ENCODE measurements around the gene FOXA1.
"Not testable (repeated sequence)": the region's sequence is repeated elsewhere in the genome, so short reads cannot be mapped to it uniquely, and the experiment has no call there.

FOXA1 gene

DNA sequence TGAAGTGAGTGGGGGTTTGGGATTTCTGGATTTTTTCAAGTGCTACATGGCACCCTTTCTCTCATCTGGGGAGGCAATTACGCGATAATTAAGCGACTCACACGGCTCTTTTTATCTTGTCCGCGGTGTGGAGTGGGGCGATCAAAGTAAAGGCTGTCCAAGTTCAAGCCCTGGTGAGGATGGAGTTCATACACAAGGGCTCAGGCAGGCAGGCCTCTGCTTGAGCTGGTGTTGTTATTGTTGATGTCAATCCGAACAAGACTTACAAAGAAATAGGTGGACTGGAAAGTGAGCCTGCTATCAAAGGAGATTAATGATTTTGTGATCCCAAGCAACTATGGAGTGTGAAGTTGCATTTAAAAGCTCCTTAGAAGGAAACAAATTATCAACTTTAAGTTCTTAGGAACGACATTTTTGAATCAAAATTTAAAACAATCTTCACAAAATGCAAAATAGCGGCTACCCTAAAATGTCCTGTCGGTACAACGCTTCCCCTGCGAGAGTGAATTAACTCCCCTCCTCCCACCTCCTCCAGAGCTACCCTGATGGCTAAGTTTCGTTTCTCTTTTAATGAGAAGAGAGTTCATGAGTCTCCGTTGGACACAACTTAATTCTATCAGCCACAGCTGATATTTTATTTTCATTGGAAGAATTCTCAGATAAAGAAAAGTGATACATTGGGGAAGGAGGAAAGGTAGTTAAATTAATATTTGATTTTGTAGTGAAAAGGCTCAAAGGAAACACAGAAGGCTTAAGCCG, 5.9 kb downstream of the FOXA1 start:
- no peak for DNase-seq

DNA sequence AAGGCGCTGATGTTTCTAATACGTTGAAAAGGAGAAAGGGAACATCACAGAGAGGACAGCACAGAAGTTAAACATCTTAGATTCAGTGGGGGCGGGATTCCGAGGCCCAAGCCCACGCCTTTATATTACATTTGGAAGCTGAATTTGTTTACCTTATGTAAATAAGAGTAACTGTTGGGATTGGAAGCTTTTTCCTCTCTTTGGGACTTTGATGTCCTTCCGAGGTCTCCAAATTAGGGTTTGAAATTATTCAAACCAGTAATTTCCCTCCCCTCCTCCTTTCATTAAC, 6.4 kb downstream of the FOXA1 start:
- no peak for DNase-seq

DNA sequence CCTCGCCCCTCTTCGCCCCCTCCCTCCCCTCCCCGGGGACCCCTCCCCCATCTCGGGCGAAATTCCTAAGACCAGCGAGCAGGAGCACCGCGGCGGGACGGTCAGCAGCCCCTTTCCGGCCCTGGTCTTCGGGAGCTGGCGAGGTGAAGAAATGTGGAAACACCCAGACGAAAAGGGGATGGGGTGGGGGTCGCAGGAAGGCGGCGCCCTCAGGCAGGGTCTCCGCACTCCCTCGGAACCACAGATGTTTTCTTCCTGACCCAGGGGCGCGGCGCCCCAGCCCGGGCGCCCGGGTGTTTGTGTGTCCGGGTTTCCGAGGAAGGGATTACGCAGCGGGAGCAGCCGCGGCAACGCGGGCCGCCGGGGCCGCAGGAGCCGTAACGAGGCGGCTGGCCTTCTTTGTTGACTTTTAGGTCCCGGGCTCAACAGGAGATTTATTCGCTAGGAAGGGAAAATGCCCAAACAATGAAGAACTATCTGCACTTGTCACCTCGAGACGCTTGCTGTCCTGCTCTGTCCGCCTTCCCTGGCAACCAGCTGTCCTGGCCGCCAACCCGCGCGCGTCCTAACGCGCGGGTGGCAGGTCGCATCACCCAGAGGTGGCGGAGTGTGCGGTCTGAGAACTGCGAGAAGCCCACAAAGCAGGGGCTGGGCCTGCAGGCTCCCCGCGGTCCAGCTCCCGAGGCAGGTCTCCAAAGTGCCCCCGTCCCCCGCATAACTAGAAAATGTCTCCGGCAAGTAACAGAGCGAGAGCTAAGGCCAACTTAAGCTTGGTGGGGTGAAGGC, 7.0 kb downstream of the FOXA1 start:
- DNase-seq, result no peak

DNA sequence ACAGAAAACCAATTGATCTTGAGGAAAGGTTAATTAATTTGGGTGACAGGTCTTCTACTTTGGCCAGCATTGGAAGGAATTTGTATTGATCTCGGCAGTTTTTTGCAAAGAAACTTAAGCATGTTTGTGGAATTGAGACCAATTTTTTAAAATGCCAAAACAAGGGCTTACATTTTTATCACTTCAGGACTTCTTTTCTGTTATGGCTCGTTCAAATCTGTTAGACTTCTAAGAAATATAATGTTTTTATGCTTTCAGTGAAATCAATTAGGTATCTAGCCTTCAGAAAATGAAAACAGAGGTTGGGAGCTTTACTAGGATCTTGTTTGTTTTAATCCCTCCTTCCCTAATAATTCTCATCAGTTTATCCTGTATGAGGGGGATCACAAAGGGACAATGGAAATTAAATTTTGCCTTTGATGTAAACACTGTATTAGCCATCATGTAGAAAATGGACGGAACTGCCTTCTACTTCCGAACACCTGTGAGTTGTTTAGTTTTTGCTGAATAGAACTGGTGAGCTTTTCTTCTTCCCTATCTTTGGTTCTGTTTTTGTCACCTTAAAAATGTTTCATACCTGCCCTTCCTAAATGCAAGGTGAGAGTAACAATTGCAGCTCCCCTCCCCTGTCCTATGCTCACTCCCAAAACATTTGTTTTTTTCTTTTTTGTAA, 7.8 kb downstream of the FOXA1 start:
- no peak for DNase-seq

DNA sequence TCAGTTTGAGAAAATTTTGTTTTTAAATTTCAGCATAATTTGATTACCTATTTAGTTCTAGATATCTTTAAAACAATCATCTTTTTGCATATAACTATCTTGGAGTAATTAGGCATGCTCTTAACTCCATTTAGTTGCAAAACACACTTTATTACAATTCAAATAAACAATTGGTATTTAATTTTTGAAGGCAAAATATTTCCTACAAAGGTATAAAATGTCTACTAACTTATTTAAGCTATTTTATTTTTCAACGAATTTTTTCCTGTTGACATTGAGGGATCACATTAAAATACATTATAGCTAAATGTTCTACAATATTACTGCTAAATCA, 8.3 kb downstream of the FOXA1 start:
- no peak for DNase-seq

DNA sequence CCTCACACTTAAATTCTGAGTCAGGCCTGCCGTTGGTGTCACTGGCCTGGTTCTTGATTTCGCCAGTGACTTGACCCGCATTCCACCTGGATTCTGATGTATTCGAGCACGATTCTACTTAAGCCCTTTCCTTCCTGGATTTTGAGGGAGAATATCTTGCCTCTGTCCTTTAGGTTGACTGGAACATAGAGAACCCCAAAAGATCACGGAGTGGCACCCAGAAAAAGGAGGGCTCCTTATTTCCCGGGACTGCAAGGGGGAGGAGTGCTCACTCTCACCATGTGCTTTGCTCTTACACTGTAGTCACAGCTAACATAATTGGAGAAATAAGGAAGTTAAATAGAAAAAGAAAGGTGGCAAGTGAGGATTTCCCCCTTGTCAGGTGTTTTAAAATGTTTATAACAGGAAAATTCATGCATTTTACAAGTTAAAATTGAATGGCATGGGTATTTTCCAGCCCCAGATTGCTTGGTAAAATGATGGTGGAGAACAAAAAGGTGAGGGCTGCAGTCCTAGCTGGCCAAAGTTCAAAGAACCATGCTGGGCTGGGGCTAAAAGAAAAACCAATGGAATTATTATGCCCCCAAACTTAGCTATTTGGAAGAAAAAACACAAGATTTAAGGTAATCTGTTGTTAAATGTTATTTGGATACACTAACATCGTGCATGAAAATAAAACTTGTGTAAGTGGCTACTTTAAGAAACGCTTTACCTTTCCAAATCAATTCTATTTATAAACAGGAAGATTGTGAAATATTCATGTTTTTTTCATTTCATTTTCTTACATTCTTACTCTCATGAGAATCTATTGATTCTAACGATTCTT, 8.9 kb downstream of the FOXA1 start:
- DNase-seq, result no peak

DNA sequence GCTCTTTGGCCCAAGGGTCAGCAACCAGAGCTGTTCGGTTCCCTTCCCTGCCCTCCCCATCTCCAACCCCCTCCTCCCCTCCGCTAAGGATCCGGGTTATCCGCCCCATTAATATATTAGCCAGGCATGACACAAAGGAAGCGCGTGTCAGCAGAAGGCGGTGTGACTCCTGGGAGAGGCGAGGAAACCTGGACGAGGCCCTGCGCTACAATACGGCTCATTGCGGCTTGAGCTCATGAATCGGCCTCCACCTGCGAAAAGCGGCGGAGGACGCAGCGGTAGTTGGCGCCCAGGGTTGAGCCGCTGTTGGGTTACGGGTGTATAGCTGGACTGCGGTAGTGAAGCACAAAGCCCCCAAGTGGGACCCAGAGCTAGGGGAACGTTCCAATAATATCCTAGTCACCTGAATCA, 9.9 kb downstream of the FOXA1 start:
- no peak for DNase-seq

DNA sequence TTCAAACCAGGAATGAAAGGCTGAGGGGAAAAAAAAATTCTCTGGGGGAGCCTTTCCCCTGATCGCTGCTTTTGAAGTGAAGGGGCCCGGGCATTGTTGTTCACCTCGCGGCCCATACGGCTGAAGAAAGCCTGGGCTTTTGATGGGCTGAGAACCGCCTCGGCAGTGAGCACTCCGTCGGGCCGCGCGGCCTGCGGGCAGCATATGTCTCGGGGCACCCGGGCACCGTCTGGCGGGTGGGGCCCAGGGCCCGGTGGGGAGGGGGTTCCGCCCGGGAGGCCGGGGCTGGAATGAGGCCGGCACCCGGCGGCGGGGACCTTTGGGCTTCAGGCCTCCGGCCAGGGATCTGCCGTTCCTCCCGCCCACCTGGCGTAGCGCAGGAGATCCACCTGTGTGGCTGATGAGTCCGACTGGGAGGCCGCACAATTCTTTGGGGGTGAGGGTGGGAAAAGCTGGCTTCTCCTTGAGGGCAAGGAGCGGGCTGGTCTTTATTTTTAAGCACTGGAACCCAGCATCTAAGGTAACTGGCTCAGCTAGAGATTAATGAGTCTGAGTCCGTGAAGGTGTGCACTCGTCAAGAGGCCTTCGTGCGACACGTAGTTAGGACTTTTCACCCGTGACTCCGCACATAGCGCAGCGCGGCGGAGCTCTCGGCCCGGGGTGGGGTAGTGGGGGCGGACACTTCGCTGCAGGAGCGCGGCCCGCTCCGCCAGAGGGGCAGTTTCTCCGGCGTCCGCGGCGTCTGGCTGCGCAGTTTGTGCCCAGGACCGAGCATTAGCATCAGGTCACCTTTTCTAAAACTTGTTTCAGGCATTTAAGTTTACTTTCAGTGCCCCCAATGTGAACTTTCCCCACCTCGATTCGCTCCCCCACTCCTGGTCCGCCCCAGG, 10.6 kb downstream of the FOXA1 start:
- no peak for DNase-seq

DNA sequence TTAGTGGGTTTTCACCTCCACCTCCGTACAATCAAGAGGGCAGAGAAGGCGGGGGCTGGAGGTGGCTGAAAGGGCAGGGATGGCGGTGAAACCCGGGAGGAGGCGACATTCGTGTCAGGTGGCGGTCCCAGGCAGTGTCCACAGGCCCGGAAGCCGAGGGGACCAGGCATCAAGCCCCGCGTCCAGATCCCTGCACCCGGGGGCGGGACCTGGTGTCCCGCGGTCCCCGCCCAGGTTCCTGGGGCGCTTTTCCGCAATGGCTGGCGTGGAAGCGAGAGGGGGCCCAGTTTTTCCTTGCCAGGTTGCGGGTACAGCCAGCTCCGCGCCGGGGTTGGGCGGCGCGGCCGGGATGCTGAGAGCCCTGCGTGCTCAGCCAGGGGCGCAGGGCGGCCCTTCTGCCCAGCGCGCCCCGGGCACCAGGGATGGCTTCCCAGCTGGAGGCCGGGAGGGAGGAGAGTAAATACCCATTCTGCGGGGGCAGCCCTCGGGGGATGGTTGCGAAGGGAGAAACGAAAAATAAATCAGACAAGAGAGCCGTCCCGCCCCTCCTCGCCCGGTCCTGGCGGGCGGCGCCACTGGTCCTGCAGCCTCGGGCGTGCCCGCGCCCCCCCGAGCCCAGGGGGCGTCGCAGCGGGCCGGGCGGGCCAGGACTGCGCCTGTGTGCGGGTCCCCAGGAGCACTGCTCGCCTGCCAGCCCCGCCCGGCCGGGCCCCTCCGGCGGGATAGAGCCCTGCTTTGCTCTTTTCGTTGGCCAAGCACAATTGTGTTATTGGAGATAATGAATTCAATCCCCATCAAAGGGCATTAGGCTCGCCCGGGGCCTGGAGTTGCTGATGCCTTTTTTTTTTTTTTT, 11.5 kb downstream of the FOXA1 start:
- no peak for DNase-seq

DNA sequence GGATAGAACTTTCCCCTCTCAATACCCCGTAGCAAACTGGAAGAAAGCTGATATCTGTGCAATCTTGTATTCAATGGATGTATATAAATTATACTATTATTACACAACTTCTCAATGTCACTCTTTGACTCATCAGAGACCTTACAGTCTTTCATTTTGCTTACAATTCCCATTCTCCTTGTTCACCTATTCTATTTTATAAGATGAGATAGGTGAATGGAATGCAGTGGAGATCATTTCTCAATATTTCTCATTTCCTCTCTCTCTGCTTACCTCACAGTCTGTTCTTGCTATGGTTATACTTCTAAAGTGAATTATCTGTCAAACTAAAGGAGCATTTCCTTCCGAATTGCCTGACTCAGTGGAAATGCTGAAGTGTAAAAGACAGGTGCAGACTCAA, 14.9 kb downstream of the FOXA1 start:
- DNase-seq, result no peak

DNA sequence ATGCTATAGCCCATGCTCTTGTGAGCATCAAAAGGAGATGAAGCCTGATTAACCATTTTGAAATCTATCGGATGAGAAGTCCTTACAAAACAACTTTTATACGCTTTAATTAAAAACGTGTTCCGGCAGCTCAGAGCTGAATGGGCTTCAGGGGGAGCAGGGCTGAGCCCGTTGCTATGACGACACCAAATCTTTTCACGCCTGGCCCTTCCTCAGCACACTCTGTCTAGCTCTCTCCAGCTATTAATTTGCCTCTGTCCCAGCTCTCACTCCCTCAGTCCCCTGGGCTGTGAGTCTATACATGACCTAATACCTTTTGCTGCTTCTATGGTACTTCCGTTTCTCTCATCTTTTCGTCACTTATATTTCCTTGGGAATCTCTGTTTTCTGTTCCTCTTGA, 15.8 kb downstream of the FOXA1 start:
- DNase-seq, result no peak

DNA sequence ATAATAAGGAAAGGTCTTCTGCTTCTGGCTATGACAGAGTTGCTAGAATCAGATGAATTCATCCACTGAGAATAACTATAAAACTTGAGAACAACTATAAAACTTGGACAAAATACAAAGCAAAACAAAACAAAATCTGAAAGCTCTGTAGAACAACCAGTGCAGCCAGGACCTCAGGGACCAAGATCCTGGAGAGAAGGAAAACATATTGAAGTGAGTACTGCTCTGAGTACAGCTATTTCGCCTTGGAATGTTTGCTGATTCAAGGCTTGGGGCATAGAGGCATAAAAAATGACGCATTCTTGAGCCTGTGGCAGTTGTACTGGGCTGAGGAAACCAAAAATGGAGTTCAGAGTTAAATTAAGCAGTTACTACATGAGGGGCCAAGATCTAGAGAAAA, 21.7 kb downstream of the FOXA1 start:
- DNase-seq, result no peak

DNA sequence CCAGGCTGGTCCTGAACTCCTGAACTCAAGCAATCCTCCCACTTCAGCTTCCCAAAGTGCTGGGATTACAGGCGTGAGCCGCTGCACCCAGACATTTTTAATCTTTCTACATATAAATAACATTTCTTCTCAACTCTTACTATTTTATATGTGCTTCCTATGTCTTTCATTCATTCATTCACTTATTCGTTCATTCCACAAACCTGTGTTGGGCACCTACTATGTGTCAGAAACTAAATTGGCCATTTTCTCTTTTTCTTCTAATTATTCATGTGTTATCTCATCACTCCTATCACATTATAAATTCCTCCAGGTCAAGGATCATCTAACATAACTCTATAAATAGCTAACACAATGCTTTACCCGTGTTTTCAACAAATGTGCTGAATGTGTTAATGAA, 23.7 kb downstream of the FOXA1 start:
- DNase-seq, result no peak

DNA sequence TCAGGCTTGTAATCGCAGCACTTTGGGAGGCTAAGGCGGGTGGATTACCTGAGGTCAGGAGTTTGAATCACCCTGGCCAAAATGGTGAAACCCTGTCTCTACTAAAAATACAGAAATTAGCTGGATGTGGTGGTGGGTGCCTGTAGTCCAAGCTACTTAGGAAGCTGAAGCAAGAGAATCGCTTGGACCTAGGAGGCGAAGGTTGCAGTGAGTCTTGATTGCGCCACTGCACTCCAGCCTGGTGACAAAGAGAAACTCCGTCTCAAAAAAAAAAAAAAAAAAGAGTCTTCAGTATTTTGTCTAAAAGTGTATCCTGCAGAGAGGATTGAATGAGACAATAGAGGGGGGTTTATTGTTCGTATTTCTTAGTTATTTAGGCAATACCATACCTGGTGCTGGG, 25.3 kb downstream of the FOXA1 start:
- DNase-seq, result no peak

DNA sequence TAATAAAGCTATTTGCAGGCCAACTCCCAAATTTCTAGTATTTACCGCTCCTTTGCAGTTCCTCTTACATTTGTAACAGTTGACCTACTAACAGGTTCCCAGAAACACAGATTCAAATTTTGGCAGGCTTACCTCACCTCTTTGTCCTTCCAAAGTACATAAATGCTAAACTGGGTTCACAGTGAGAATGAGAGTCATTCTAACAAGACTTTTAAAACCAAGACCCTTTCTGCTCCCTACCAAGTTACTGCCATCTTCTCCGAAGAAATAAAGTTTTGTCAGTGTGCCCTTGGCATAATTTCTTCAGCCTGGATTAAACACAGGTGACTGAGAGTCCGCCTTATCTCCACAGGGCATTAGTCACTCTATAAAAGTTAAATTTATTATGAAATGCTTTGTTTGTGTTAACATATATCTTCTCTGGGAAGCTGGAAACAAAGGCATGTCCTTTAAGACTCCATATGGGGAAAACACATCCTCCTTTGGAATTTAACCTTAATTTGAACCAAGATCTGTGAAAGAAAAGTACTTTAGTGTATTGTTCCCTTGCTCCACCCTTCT, 28.2 kb downstream of the FOXA1 start:
- no peak for DNase-seq

DNA sequence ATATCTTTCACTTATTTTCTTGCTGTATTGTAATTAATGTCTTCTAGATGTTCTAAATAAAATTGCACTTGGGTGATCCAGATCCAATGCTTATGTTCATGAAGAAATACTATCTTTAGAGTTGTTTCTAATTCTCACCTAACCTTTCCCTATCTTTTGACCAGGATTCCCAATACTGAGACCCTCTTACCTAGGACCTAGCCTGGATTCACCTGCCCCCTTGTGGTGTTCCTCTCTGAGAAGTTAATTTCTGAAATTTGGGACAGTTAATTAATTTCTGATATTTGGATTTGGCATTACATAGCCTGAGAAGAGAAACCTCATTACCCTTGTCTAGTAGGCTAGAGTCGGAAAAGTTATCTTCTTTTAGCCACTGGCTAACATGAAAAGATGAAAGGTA, 29.5 kb downstream of the FOXA1 start:
- no peak for DNase-seq

DNA sequence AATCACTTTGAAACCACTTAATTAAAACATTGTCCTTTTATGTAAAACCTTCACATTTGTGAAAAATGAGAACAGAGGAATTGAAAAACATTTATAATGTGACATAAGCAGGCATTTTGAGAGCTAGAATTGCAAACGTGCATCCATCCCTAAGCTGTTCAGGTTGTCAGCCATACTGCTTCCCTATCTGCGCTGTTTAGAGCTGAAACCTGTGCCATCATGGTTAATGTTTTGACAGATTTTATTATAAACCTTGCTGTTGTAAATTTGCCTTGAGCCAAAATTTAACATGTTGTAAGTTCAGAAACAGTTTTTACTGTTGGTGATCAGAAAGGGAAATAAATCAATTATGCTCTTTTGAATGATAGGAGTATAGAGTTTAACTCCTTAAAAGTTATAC, 31.9 kb downstream of the FOXA1 start:
- no peak for DNase-seq

DNA sequence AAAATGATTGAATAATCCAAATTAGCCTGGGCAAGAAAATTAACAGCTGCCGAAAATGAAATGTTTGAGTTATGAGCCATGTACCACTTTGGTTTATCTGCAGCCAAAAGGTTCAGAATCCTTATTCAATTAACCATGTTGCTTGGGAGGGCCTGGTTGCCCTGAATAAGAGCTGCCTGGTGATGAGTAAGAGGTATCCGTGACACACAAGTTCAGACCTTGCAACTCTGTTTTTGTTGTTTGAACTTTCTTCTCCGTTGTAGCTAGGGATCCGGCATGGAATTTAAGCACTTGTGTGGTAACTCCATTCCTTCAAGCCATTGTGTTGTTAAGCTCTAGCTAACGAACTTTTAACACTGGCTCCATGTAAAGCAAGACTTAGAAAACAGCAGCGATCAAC, 35.7 kb downstream of the FOXA1 start:
- no peak for DNase-seq

DNA sequence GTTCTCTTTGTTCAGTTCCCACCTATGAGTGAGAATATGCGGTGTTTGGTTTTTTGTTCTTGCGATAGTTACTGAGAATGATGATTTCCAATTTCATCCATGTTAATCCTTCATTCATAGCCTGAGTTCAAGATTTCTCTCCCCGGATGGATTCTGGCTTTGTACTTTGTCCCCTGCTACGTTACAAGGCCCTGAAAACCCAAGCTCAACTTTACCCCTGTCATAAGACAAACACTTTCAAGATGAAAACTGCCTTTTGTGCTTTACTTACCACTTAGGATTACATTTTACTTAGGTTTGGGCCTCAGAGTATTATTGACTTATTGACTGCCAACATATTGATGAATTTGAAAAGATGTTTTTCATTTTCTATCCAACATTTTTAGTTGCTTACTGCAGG, 36.3 kb downstream of the FOXA1 start:
- DNase-seq, result no peak

DNA sequence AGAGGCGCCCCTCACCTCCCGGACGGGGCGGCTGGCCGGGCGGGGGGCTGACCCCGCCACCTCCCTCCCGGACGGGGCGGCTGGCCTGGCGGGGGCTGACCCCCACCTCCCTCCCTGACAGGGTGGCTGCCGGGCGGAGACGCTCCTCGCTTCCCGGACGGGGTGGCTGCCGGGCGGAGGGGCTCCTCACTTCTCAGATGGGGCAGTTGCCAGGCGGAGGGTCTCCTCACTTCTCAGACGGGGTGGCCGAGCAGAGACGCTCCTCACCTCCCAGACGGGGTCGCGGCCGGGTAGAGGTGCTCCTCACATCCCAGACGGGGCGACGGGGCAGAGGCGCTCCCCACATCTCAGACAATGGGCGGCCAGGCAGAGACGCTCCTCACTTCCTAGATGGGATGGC, 39.5 kb downstream of the FOXA1 start:
- DNase-seq, result not testable (repeated sequence)

DNA sequence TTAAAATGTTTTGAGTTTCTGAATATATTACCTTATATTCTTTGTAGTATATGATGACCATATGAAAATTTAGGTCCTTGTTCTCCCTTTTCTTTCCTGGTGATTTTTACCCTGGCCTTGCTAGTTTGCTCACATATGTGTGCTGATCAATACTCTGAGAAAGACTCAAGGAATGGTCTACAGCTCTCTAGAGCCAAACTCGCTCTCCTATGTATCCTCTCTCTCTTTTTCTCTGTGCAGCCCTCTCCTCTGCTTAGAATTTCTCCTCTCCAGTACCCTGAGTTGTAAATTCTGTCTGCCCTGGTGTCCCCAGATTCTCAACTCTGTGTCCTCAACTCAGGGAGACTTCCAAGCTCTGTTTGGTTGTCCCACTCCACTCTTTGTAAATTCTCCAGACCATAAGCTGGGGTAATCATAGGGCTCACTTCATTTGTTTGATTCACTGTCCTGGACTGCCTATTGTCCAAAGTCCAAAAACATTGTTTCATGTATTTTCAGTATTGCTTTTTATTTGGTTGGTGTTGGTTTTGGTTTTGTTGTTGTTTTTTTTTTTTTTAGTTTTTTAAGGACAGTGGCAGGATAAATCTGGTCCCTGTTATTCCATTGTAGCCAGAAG, 41.0 kb downstream of the FOXA1 start:
- DNase-seq, result no peak

Measured in activated naive CD4-positive, alpha-beta T cell (primary cell).